Neural progenitor cell (in vitro differentiated cells): ENCODE measurements around the gene CASP10.
"Not testable (repeated sequence)": the region's sequence is repeated elsewhere in the genome, so short reads cannot be mapped to it uniquely, and the experiment has no call there.

Source experiments
- EZH2 ChIP-seq: fragments of 200-600 bp; sonication (generic); IDR thresholded peaks from 2 replicates; pipeline ENCODE4 v1.6.1; 2017; ENCODE audit warnings: antibody characterized with exemption, mild to moderate bottlenecking, moderate library complexity
- TF ChIP-seq, protein P1 (sequence below): fragments of 200-600 bp; sonication (generic); IDR thresholded peaks from 2 replicates; pipeline ENCODE4 v1.5.1; 2017; ENCODE audit warnings: antibody characterized with exemption, mild to moderate bottlenecking

DNA sequence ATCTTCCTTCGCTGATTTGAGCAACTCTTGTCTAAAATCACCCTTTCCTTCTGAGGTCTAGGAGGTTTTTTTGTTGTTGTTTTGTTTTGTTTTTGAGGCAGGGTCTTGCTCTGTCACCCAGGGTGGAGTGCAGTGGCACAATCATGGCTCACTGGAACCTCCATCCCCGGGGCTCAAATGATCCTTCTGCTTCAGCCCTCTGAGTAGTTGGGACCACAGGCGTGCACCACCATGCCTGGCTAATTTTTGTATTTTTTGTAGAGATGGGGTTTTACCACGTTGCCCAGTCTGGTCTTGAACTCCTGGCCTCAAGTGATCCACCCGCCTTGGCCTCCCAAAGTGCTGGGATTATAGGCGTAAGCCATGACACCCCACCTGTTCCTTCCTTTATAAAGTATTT lies 1.3 kb downstream of the CASP10 start:
- TF ChIP-seq, protein P1, sequence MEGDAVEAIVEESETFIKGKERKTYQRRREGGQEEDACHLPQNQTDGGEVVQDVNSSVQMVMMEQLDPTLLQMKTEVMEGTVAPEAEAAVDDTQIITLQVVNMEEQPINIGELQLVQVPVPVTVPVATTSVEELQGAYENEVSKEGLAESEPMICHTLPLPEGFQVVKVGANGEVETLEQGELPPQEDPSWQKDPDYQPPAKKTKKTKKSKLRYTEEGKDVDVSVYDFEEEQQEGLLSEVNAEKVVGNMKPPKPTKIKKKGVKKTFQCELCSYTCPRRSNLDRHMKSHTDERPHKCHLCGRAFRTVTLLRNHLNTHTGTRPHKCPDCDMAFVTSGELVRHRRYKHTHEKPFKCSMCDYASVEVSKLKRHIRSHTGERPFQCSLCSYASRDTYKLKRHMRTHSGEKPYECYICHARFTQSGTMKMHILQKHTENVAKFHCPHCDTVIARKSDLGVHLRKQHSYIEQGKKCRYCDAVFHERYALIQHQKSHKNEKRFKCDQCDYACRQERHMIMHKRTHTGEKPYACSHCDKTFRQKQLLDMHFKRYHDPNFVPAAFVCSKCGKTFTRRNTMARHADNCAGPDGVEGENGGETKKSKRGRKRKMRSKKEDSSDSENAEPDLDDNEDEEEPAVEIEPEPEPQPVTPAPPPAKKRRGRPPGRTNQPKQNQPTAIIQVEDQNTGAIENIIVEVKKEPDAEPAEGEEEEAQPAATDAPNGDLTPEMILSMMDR = not testable (repeated sequence)
- TF ChIP-seq EZH2 = not testable (repeated sequence)
